HG03432 (cell line): ENCODE data around the gene TDRD12.
"Not testable (repeated sequence)": the region's sequence is repeated elsewhere in the genome, so short reads cannot be mapped to it uniquely, and the experiment has no call there.

ENCODE experiments used
- ATAC-seq: cut with Tn5 transposase; IDR thresholded peaks from one replicate; pipeline ENCODE4 v1.9.1; 2021; ENCODE audit warnings: mild to moderate bottlenecking, moderate library complexity; ENCODE audit not compliant: unreplicated experiment

Gene TDRD12

DNA sequence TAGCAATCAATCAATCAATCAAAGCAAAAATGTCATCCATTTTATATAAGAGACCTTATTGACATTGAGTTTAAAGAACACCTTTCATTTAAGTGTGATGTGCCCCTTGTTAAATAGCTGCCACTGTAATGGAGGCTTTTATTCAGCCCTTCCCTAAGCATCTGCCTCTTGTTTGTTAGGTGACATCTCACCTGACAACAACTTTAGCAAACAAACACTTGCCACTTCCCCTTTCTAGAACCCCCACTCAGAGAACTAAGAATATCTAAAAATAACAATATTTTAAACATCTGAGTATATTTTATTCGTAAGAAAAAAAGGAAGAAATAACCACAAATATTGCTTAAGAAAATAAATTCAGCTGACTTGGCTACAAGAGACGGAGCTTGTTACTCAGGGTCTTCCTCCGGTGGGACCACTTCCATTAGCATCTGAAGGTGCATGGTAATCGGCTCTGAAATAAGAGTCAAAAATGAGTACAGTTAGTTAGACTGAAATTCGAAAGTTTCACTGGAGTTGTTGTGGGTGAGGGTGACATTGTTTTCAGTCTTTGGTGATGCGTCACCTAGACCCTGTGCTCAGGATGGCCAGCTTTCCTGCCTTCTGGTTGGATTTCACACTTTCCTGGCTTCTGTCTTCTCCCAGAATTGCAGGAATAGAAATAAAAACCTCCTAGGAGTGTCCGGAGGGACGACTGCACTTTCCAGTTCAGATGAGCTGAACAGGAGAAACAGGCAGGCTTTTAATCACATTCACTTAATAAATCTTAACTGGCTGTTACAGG is 110.9 kb downstream of the TDRD12 start:
- ATAC-seq: peak; percentile 42

- no peak for ATAC-seq
These were observed 112.0 kb downstream of the TDRD12 start for GRCh38 chr19:32831611-32832010.

GRCh38 chr19:32832094-32832493 is 112.5 kb downstream of the TDRD12 start:
- ATAC-seq: not testable (repeated sequence)

- ATAC-seq: not testable (repeated sequence)
These were observed 113.3 kb downstream of the TDRD12 start for GRCh38 chr19:32832825-32833224.

DNA sequence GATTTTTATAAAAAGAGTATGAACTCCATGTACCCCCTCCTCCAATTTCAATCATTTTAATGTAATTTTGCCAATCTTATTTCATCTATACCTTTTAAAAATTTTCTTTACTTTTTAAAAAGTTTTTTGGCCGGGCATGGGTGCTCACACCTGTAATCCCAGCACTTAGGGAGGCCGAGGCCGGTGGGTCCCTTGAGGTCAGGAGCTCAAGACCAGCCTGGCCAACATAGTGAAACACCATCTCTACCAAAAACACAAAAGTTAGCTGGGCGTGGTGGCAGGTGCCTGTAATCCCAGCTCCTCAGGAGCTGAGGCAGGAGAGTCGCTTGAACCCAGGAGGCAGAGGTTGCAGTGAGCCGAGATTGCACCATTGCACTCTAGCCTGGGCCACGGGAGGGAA is 113.8 kb downstream of the TDRD12 start:
- not testable (repeated sequence) for ATAC-seq

- ATAC-seq: no peak
These were observed 118.0 kb downstream of the TDRD12 start for GRCh38 chr19:32837531-32837930.

DNA sequence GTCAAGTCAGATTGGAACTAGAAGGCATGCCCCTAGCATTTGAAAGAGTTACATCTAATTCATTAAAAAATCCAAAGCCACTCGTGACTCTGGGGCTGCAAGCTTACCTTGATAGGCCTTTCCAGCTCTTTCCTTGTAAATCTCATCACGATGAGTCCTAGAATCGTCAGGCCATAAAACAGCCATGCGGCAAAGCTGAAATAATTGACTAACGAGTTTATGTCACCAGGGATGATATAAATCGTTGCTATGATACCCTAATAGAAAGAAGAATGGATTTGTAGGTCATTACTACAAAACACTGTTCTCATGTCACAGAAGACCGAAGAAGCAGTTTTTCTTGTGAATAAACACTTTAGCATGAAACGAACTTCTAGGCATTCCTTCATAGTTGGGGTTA is 122.5 kb downstream of the TDRD12 start:
- no peak for ATAC-seq

GRCh38 chr19:32843716-32844245 is 124.2 kb downstream of the TDRD12 start:
- no peak for ATAC-seq

DNA sequence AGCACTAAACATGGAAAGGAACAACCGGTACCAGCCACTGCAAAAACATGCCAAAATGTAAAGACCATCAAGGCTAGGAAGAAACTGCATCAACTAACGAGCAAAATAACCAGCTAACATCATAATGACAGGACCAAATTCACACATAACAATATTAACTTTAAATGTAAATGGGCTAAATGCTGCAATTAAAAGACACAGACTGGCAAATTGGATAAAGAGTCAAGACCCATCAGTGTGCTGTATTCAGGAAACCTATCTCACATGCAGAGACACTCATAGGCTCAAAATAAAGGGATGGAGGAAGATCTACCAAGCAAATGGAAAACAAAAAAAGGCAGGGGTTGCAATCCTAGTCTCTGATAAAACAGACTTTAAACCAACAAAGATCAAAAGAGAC is 128.5 kb downstream of the TDRD12 start:
- ATAC-seq: not testable (repeated sequence)

- no peak for ATAC-seq
These were observed 132.6 kb downstream of the TDRD12 start for GRCh38 chr19:32852216-32852615.

DNA sequence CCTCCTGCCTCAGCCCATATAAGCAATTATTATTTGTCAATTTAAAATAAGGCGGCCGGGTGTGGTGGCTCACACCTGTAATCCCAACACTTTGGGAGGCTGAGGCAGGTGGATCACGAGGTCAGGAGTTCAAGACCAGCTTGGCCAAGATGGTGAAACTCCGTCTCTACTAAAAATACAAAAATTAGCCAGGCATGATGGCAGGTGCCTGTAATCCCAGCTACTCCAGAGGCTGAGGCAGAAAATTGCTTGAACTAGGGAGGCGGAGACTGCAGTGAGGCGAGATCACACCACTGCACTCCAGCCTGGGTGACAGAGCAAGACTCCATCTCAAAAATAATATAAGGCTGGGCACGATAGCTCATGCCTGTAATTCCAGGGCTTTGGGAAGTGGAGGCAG is 137.3 kb downstream of the TDRD12 start:
- not testable (repeated sequence) for ATAC-seq

DNA sequence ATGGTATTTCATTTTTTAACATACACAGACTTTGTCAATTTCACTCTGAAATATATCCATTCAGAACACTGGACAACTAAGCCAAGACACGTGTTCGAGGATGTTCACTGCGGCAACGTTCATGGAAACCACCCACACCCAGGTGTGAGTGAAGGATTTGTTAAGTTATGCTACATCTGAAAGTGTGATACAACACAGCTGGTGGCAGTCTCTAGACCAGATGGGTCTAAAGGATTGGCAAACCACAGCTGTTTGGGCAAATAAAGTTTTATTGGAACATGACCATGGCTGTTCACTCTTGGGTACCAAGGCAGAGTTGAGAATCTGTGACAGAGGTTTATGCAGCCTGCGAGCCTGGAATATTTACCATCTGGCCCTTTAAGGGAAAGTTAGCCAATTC is 138.0 kb downstream of the TDRD12 start:
- no peak for ATAC-seq

GRCh38 chr19:32858155-32858554 is 138.6 kb downstream of the TDRD12 start:
- ATAC-seq: no peak

DNA sequence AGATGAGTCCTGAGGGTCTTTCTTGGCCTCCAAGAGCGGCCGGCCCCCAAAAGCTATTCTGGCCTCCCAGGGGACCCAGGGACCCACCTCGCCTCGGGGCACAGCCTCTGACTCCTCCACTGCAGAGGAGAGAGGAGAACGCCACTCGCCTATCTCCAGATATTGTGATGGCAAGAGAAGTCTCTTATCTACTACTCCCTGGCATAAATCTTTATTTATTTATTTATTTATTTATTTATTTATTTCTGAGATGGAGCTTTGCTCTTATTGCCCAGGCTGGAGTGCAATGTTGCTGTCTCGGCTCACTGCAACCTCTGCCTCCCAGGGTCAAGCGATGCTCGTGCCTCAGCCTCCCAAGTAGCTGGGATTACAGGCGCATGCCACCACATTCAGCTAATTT is 139.0 kb downstream of the TDRD12 start:
- no peak for ATAC-seq

DNA sequence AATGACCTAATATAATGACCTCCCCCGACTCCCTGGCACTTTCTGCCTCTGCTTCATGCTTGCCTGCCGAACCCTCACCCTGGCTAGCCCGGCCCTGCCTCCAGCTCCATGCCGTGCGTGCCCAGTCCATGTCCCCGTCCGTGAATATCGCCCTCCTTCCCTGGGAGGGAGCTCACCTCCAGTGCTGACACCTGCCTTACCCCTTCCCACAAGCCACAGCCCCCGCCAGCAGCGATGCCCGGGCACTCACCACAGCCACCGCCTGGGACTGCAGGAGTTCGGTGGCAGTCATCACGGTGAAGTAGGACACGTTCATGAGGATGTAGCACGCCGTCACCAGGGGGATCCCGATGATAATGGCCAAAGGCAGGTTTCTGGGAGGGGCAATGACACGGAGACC is 140.0 kb downstream of the TDRD12 start:
- no peak for ATAC-seq

- no peak for ATAC-seq
These were observed 142.0 kb downstream of the TDRD12 start for GRCh38 chr19:32861596-32861995.

DNA sequence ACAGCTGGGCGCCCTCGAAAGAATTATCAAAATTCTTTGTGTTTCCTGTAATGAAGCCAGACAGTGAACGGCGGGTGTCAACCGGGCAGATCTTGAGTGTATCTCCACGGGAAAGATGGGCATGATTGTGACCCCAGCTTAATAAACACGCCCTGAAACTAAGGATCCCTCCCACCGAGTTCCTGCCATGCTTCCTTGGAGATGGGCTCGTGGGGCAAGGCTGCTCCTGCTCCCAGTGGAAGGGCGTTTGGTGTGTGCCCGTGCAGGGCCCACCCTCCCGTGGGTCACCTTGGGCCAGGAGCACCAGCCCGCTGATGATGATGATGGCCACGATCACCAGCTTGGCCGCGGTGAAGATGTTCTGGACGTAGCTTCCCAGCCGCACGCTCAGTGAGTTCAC is 142.6 kb downstream of the TDRD12 start:
- ATAC-seq: no peak

GRCh38 chr19:32862741-32863140 is 143.2 kb downstream of the TDRD12 start:
- no peak for ATAC-seq

DNA sequence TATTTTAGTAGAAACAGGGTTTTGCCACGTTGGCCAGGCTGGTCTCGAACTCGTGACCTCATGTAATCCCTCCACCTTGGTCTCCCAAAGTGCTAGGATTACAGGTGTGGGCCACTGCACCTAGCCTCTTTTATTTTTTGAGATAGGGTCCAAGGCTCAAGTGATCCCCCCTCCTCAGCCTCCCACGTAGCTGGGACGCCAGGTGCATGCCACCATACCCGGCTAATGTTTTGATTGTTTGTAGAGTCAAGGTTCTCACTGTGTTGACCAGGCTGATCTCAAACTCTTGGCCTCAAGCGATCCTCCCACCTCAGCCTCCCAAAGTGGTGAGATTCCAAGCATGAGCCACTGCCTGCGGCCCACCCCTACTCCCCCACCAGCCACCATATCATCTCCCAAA is 143.7 kb downstream of the TDRD12 start:
- ATAC-seq: no peak

DNA sequence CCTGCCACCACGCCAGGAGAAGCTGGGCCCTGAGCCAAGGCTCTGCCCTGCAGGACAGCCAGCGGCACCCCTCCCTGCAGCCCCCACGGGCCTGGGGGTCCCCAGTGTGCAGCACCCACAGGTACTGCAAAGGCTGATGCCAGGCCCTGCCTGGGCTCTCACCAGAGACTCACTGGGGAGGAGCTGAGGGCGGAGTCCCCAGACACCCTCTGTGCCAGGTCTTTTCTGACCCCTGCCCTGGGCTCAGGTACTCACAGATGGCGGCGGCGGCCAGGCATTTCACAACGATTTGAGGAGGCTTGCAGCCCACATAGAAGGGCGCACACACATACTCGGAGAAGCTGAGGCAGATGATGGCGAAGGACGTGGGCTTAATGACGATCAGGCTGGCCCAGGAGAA is 144.3 kb downstream of the TDRD12 start:
- ATAC-seq: no peak

GRCh38 chr19:32864318-32865007 is 144.9 kb downstream of the TDRD12 start:
- no peak for ATAC-seq

DNA sequence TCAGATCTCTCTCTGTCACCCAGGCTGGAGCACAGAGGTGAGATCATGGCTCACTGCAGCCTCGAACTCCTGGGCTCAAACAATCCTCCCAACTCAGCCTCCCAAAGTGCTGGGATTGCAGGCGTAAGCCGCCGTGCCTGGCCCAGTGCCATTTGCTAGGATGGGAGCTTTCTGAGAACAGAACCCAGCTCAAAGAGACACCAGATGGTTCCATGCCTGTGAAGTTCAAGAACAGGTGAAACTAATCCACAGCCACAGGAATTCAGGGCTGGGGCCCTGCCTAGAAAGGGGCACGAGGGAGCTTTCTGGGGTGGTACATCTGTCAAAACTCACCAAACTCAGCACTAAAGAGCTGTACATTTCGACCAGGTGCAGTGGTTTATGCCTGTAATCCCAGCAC is 145.8 kb downstream of the TDRD12 start:
- ATAC-seq: no peak
